ENCODE results near the gene ZNF280D. TPM values are rescaled to one million over a fixed set of nuclear protein-coding genes. Genes with fewer than 3 reads are reported as not detected.

ZNF280D gene
- total RNA-seq, 1 experiment from 2014 or later: 28.7 TPM

GRCh38 chr15:56616551-56616950 lies 116.8 kb downstream of the ZNF280D start:
- Mint-ChIP-seq H3K4me1 (ENCODE audit: low read depth, unreplicated experiment) (no peaks in the 10 kb centered on the region), H3K9me3 (ENCODE audit: unreplicated experiment) (no peaks in the 10 kb centered on the region), H3K27ac (ENCODE audit: unreplicated experiment) (no peak overlapping the region), H3K27me3 (ENCODE audit: insufficient read depth, unreplicated experiment) (peaks cover 2% of the 10 kb centered on the region), H3K36me3 (ENCODE audit: insufficient read depth, unreplicated experiment) (no peaks in the 10 kb centered on the region), H3K4me3 (ENCODE audit: unreplicated experiment) (no peak overlapping the region)
- H3K36me3 ChIP-seq (ENCODE audit: control insufficient read depth, insufficient read depth, low read length): no peaks in the 10 kb centered on the region
- no peak for TF ChIP-seq CTCF (IDR thresholded peaks at IDR 0.05; ENCODE audit: insufficient read depth in 1 of 2, low read depth in 1 of 2, low read length in 1 of 2, severe bottlenecking in 1 of 2, unreplicated experiment in 1 of 2)
- H3K4me1 ChIP-seq: no peaks in the 10 kb centered on the region
- ChIA-PET CTCF (no interaction called here), POLR2A (no interaction called here)
- no TSS peak for BruUV-seq (replicated peaks)
- DNase-seq: no peak
- intact Hi-C loops (cut with micrococcal nuclease; ENCODE audit: unreplicated experiment): no loop called here
- H3K27me3 ChIP-seq (replicated peaks; ENCODE audit: control insufficient read depth, insufficient read depth, low read length): no peaks in the 10 kb centered on the region
- H3K9me3 ChIP-seq: no peaks in the 10 kb centered on the region
- H3K4me3 ChIP-seq (ENCODE audit: low read depth, low read length): no peak overlapping the region

GRCh38 chr15:56613811-56614210 lies 119.5 kb downstream of the ZNF280D start:
- no peak for TF ChIP-seq CTCF (IDR thresholded peaks at IDR 0.05; ENCODE audit: insufficient read depth in 1 of 2, low read depth in 1 of 2, low read length in 1 of 2, severe bottlenecking in 1 of 2, unreplicated experiment in 1 of 2)
- Mint-ChIP-seq H3K27me3 (ENCODE audit: insufficient read depth, unreplicated experiment) (peaks cover 5% of the 10 kb centered on the region), H3K4me1 (ENCODE audit: low read depth, unreplicated experiment) (no peaks in the 10 kb centered on the region), H3K4me3 (ENCODE audit: unreplicated experiment) (no peak overlapping the region), H3K36me3 (ENCODE audit: insufficient read depth, unreplicated experiment) (no peaks in the 10 kb centered on the region), H3K27ac (ENCODE audit: unreplicated experiment) (no peak overlapping the region), H3K9me3 (ENCODE audit: unreplicated experiment) (no peaks in the 10 kb centered on the region)
- no peak for DNase-seq
- Histone ChIP-seq H3K27me3 (replicated peaks; ENCODE audit: control insufficient read depth, insufficient read depth, low read length) (no peaks in the 10 kb centered on the region), H3K9me3 (no peaks in the 10 kb centered on the region), H3K4me1 (no peaks in the 10 kb centered on the region), H3K36me3 (ENCODE audit: control insufficient read depth, insufficient read depth, low read length) (no peaks in the 10 kb centered on the region), H3K4me3 (ENCODE audit: low read depth, low read length) (no peak overlapping the region)
- CTCF ChIA-PET: no interaction called here
- no TSS peak for BruUV-seq (replicated peaks)
- intact Hi-C loops (cut with micrococcal nuclease; ENCODE audit: unreplicated experiment): no loop called here
- POLR2A ChIA-PET: no interaction called here

- POLR2A ChIA-PET: no interaction called here
- no peak for TF ChIP-seq CTCF (IDR thresholded peaks at IDR 0.05; ENCODE audit: insufficient read depth in 1 of 2, low read depth in 1 of 2, low read length in 1 of 2, severe bottlenecking in 1 of 2, unreplicated experiment in 1 of 2)
- H3K4me3 ChIP-seq (ENCODE audit: low read depth, low read length): no peak overlapping the region
- peaks cover 10% of the 10 kb centered on the region for H3K9me3 Mint-ChIP-seq (ENCODE audit: unreplicated experiment)
- intact Hi-C loops (cut with micrococcal nuclease; ENCODE audit: unreplicated experiment): no loop called here
- CTCF ChIA-PET: no interaction called here
- no peak for DNase-seq
- H3K27me3 Mint-ChIP-seq (ENCODE audit: insufficient read depth, unreplicated experiment): peaks cover 7% of the 10 kb centered on the region
- H3K36me3 ChIP-seq (ENCODE audit: control insufficient read depth, insufficient read depth, low read length): no peaks in the 10 kb centered on the region
- BruUV-seq (replicated peaks): no TSS peak
- H3K27ac Mint-ChIP-seq (ENCODE audit: unreplicated experiment): no peak overlapping the region
- H3K36me3 Mint-ChIP-seq (ENCODE audit: insufficient read depth, unreplicated experiment): no peaks in the 10 kb centered on the region
- H3K27me3 ChIP-seq (replicated peaks; ENCODE audit: control insufficient read depth, insufficient read depth, low read length): no peaks in the 10 kb centered on the region
- H3K4me3 Mint-ChIP-seq (ENCODE audit: unreplicated experiment): no peak overlapping the region
- no peaks in the 10 kb centered on the region for H3K4me1 ChIP-seq
- H3K4me1 Mint-ChIP-seq (ENCODE audit: low read depth, unreplicated experiment): no peaks in the 10 kb centered on the region
- H3K9me3 ChIP-seq: no peaks in the 10 kb centered on the region
Measured at GRCh38 chr15:56608993-56609392, 124.3 kb downstream of the ZNF280D start.

All from Caco-2 (cell line).